ENCODE data around the gene ACAT1. TPM values are rescaled to one million over a fixed set of nuclear protein-coding genes. Genes with fewer than 3 reads are reported as not detected.

The ACAT1 gene
- polyA plus RNA-seq, 1 donor from 2014 or later = 47.8 TPM

DNA sequence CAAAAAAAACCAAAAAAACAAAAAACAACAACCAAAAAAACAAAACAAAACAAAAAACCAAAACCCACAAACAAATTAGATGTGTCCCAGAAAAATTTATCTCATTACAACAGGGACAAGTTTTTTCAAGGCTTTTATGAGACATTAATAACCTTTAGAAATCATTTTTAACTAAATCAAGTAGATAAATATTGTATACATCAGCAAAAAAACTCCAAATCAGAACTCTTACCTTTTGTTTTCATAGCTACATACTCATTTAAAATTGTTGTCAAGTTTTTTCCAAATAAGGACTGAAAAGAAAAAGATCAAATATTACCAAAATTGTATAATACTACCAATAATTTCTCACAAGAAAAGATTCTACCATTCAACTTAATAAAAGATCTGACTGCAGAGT lies 72.4 kb downstream of the ACAT1 start:
- peaks cover 6% of the 10 kb centered on the region for H3K36me3 Mint-ChIP-seq
- no peaks in the 10 kb centered on the region for H3K9me3 Mint-ChIP-seq
- H3K27ac Mint-ChIP-seq = no peak overlapping the region
- H3K4me1 Mint-ChIP-seq = peaks cover 9 to 25% (median 20%) of the 10 kb centered on the region in 3 donors
- H3K4me3 Mint-ChIP-seq = no peak overlapping the region
- no peaks in the 10 kb centered on the region for H3K27me3 Mint-ChIP-seq

DNA sequence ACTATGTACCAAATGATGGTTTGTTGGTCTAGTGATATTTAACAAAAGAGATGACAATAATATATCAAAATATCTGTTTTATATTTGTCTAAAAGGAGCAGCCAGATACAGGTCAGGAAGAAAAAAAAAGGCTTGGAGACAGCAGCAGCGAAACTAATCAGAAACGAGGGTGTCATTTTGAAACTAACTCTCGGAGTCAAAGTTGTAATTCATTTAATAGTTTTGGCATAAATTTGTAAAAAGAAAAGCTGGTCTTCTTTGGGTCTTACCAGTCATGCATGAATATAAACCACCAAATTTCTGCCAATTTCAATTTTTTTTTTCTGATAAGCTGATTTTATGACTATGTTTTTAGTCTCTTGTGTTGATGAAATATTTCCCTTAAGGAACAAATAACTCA lies 75.5 kb downstream of the ACAT1 start:
- Mint-ChIP-seq H3K27ac (peak overlapping the region in 1 of 3 donors; percentile 39), H3K4me1 (peaks cover 30 to 38% (median 37%) of the 10 kb centered on the region in 3 donors), H3K27me3 (no peaks in the 10 kb centered on the region), H3K4me3 (peak overlapping the region in 1 of 4 donors; percentile 41), H3K36me3 (peaks cover 3% of the 10 kb centered on the region), H3K9me3 (no peaks in the 10 kb centered on the region)

Other genes with a start within 250 kb of the ACAT1 start
- 0.69 TPM for gene RAB39A, start 193.1 kb upstream of the ACAT1 start, polyA plus RNA-seq
- 44.9 TPM for gene CUL5, start 112.7 kb upstream of the ACAT1 start, polyA plus RNA-seq
- gene NPAT, start 101.1 kb downstream of the ACAT1 start, polyA plus RNA-seq = 23.9 TPM
- 48.7 TPM for gene ATM, start 101.5 kb downstream of the ACAT1 start, polyA plus RNA-seq